Measurements from ENCODE around the gene ZNF469.
"Not testable (repeated sequence)": the region's sequence is repeated elsewhere in the genome, so short reads cannot be mapped to it uniquely, and the experiment has no call there.

Gene ZNF469

DNA sequence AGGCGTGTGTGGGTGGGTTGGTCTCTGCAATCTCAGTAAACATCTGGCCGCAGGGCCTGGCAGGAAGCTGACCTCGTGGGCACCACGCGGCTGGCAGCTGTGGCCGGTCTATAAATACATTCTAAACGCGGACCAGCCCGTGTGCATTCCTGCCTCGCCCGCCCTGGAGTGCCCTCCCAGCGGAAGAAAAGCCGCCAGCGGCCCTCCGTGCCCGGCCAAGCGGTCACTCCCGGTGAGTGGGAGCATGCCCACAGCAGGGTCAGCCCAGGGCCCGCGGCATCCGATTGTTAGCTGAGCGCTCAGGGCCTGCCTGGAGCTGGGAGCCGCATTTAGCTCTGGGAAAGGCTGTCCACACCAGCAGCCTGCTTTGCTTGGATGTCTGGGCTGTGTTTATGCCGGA is 10.3 kb downstream of the ZNF469 start:
- no peak for DNase-seq

- DNase-seq, result no peak
Observed at GRCh38 chr16:88393571-88393970, 10.8 kb downstream of the ZNF469 start.

GRCh38 chr16:88394426-88394825 is 11.7 kb downstream of the ZNF469 start:
- no peak for DNase-seq

DNA sequence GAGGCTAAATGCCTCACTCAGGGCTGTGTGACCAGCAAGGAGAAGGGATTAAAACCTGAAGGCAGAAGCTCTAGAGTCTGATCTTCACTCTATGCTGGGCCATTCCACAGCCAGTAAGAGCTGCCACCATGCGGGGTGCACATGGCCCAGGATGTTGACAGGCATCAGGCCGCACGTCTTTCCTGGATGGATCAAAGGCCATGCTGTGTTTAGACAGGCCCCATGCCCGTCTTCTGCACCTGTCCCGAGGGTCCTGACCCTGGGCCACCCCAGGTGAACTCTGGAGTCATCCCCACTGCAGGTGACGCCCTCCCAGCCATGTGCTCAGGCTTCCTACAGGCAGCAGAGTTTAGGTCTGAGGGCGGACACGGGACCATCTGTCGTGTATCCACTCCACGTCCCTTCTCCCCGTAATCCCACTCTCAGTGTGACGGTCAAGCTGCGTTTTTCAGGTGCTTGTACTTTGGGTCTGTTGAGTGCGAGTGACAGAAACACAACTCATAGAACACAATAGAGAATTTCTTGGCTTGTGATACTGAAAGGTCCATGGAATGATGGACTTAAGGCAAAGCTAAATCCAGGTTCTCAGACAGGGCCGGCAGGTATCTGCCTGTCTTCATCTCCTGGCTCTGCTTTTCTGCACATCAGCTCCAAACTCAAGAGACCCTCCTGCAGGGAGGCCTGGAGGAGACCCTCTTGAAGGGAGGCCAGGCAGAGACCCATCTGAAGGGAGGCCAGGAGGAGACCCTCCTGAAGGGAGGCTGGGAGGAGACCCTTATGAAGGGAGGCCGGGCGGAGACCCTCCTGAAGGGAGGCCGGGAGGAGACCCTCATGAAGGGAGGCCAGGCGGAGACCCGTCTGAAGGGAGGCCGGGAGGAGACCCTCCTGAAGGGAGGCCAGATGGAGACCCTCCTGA is 13.2 kb downstream of the ZNF469 start:
- no peak for DNase-seq

- DNase-seq, result no peak
Observed at GRCh38 chr16:88398170-88398873, 15.6 kb downstream of the ZNF469 start.

- DNase-seq, result no peak
Observed at GRCh38 chr16:88398874-88399178, 16.1 kb downstream of the ZNF469 start.

GRCh38 chr16:88400186-88400585 is 17.4 kb downstream of the ZNF469 start:
- DNase-seq, result no peak

DNA sequence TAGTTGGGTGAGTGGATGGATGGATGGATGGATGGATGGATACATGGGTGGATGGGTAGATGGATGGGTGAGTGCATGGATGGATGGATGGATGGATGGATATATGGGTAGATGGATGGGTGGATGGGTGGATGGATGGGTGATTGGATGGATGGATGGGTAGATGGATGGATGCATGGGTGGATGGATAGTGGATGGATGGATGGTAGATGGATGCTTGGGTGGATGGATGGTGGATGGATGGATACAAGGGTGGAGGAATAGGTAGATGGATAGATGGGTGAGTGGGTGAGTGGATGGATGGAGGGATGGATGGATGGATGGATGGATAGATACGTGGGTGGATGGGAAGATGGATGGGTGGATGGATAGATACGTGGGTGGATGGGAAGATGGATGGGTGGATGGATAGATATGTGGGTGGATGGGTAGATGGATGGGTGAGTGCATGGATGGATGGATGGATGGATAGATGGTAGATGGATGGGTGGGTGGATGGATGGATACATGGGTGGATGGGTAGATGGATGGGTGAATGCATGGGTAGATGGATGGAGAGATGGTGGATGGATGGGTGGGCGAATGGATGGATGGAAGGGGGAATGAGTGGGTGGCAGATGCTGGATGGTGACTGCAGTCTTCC is 19.0 kb downstream of the ZNF469 start:
- DNase-seq, result no peak

GRCh38 chr16:88402551-88403240 is 19.9 kb downstream of the ZNF469 start:
- DNase-seq, result no peak

DNA sequence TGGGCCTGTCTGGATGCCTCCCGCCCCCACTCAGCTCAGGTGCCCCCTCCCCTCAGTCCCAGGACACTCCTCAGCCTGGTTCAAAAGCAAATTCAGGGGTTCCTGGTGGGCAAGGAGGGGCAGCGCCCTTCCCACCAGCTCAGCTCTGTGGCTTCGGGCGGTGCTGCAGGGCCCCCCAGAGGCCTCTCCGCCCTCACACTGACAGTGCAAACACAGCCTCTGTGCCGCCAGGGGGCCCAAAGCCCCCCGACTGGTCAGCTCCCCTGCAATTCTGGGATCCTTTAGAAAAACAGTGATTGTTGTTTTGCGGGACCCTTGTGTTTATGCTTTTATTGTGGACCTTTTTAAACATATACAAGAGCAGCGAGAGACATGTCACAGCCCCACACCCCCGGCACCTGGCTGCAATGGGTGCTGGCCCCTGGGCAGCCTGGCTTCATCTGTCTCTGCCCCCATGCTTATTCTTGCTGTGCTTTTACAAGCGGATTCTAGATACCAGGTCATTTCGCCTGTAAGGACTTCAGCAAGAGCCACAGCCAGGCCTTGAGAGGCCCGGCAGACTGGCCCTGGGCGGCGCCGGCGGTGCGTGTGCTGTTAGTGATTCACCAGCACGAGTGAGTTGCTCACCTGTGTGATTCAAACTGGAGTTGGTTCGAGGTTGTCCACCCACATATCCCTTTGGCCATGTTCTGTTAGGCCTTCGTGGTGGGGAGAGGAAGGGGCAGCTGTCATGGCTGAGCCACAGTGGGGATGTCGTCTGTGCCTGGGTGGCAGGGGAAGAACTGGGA is 21.2 kb downstream of the ZNF469 start:
- no peak for DNase-seq

- no peak for DNase-seq
Observed at GRCh38 chr16:88404769-88405168, 22.0 kb downstream of the ZNF469 start.

- no peak for DNase-seq
Observed at GRCh38 chr16:88405216-88406060, 22.7 kb downstream of the ZNF469 start.

- no peak for DNase-seq
Observed at GRCh38 chr16:88406096-88407041, 23.6 kb downstream of the ZNF469 start.

GRCh38 chr16:88407042-88407420 is 24.3 kb downstream of the ZNF469 start:
- DNase-seq, result no peak

DNA sequence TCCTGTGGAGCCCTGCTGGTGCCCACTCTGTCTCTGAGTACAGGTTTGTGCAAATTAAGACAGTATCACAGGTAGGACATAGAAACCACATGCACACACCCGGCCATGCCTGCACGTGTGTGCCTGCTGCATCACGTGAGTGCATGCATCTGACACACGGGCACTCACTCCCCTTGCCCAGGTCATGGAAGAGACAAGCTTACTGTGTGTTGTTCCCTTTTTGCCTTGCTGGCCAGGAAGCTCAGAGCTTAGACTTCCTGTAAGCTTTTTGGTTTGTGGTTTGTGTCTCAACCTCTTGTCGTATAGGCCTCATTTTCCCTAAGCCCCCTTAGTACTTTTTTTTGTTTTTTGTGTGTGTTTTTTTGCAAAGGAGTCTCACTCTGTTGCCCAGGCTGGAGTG is 25.0 kb downstream of the ZNF469 start:
- DNase-seq, result peak; percentile 50

DNA sequence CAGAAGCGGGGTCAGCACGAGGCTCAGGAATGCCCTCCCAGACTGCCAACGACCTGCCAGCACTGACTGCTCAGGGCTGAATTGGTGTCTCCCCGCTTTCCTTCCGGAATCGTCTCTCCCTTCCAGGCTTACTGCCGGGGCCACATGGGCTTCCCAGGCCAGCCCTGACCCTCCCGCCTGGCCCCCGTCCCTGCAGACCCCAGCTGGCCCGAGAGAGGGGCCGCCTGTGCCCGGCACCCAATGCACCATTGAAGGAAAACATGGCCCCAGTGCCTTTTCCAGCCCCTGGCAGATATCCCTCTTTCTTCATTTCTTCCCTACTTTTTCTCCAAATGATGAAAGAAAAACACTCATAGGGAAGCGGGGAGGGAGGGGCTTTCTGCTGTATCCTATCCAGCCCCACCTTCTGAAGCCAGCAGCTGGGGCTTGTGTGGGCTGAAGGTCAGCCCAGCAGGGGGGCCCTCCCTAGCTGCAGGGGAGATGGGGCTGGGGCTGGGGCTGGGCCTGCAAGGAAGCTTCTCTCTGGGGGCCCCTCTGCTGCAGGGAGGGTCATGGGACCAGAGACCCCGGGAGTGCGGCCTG is 25.9 kb downstream of the ZNF469 start:
- no peak for DNase-seq

GRCh38 chr16:88409296-88410065 is 26.7 kb downstream of the ZNF469 start:
- no peak for DNase-seq

DNA sequence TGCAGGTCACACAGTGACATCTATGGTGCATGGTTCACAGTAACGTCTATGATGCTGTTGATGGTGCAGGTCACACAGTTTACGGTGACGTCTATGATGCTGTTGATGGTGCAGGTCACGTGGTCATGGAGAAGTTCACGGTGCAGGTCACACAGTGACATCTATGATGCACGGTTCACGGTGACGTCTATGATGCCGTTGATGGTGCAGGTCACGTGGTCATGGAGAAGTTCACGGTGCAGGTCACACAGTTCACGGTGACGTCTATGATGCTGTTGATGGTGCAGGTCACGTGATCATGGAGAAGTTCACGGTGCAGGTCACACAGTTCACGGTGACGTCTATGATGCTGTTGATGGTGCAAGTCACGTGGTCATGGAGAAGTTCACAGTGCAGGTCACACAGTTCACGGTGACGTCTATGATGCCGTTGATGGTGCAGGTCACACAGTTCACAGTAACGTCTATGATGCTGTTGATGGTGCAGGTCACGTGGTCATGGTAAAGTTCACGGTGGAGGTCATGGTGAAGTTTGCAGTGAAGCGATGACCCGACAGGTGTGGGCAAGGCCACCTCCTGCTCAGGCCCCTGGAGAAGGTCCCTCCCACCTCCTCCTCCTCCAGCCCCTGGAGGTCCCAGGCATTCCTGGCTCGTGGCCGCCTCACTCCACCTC is 27.7 kb downstream of the ZNF469 start:
- DNase-seq, result not testable (repeated sequence)
